Measurements from ENCODE around the gene RAB14.

- TF ChIP-seq CTCF (IDR thresholded peaks at IDR 0.05; ENCODE audit: low read depth, low read length, poor library complexity, severe bottlenecking) (no peak), EZH2phosphoT487 (IDR thresholded peaks at IDR 0.05; ENCODE audit: borderline replicate concordance, low read length) (no peak)
Observed at GRCh38 chr9:121240472-121241135, 38.9 kb upstream of the RAB14 start.

All from DOHH2 (cell line).